K562 (cell line): ENCODE results near the gene S100A2. TPM values are rescaled to one million over a fixed set of nuclear protein-coding genes. Genes with fewer than 3 reads are reported as not detected.

Experiments used
- ATAC-seq: fragments of 200-7000 bp; cut with Tn5 transposase; 3 replicates; pipeline ENCODE4 v1.9.1; 2020; ENCODE audit warnings: moderate library complexity
- BruUV-seq: library from RNA; stranded (reverse); fragments of 400-500 nt; replicated peaks from 2 replicates; lab custom pipeline; 2021; lab: Mats Ljungman, UMichigan
- CTCF ChIA-PET: fragments of 300-600 bp; formaldehyde crosslinking; extraction: SDS; loops from one replicate; lab custom pipeline; 2021; ENCODE audit warnings: low intra/inter-chr PET ratio; lab: Yijun Ruan, JAX
- POLR2A ChIA-PET: fragments of 300-600, 350-650 bp; sonication (Branson Sonifier 250); formaldehyde crosslinking; extraction: SDS; loops from one replicate; lab custom pipeline; 2021; ENCODE audit warnings: antibody characterized with exemption, inconsistent platforms; lab: Yijun Ruan, JAX
- DNase-seq, 4 experiments: peaks; one replicate each; pipeline versions ENCODE4 v3.0.0 to v3.0.0-alpha.2; 2011 to 2018; ENCODE audit warnings: low spot score in 3 of 4, mixed read lengths in 3 of 4; ENCODE audit errors: extremely low read depth in 1 of 4
- FAIRE-seq: peaks from 2 replicates; lab custom pipeline; 2011; peaks lifted over from hg19 to GRCh38; lab: Jason Lieb, UNC
- H2AFZ ChIP-seq: 2 replicates; pipeline ENCODE4 v1.6.0; 2011; ENCODE audit warnings: low read depth, low read length, control low read depth, inconsistent platforms
- H3K27ac ChIP-seq: fragments of 200-600 bp; 3 replicates; pipeline ENCODE4 v1.8.0; 2011; ENCODE audit warnings: low read depth, mild to moderate bottlenecking, control low read depth, inconsistent platforms, low read length, moderate library complexity, mixed read lengths; ENCODE audit errors: extremely low read depth
- H3K27me3 ChIP-seq, 2 experiments: fragments of 300-600 bp in 1 of 2; 2 replicates in 1 of 2; 3 replicates in 1 of 2; pipeline versions ENCODE4 v1.6.0 to v1.8.0; 2011; ENCODE audit warnings: inconsistent platforms in 2 of 2, low read length in 2 of 2, mild to moderate bottlenecking in 1 of 2, mixed read lengths in 1 of 2, moderate library complexity in 1 of 2; ENCODE audit not compliant: control insufficient read depth in 2 of 2, insufficient read depth in 2 of 2
- H3K36me3 ChIP-seq: fragments of 300-600 bp; 3 replicates; pipeline ENCODE4 v1.8.0; 2011; ENCODE audit warnings: mild to moderate bottlenecking, low read length, inconsistent platforms; ENCODE audit not compliant: control insufficient read depth, insufficient read depth
- H3K4me1 ChIP-seq, 2 experiments: fragments of 200-600 bp in 1 of 2; replicated peaks in 1 of 2; 2 replicates in 1 of 2; 3 replicates in 1 of 2; pipeline versions ENCODE4 v1.5.1 to v1.8.0; 2011; ENCODE audit warnings: inconsistent platforms in 2 of 2, low read length in 2 of 2, mild to moderate bottlenecking in 1 of 2, mixed read lengths in 1 of 2, moderate library complexity in 1 of 2; ENCODE audit not compliant: control insufficient read depth in 2 of 2, insufficient read depth in 2 of 2
- H3K4me2 ChIP-seq: 2 replicates; pipeline ENCODE4 v1.6.1; 2011; ENCODE audit warnings: low read length, control low read depth, inconsistent platforms, mixed read lengths; ENCODE audit not compliant: insufficient read depth
- H3K4me3 ChIP-seq: fragments of 200-600 bp; sonication (generic), shearing (Covaris generic); 2 replicates; pipeline ENCODE4 v1.5.1; 2016; ENCODE audit warnings: control low read depth, inconsistent platforms
- H3K79me2 ChIP-seq: fragments of 200-600 bp; 3 replicates; pipeline ENCODE4 v1.8.0; 2011; ENCODE audit warnings: low read length, inconsistent platforms; ENCODE audit not compliant: control insufficient read depth, insufficient read depth
- H3K9ac ChIP-seq, 2 experiments: 2 replicates each; pipeline versions ENCODE4 v1.6.0 to v1.6.1; 2011; ENCODE audit warnings: low read depth in 2 of 2, low read length in 2 of 2, control low read depth in 1 of 2, inconsistent platforms in 1 of 2, mild to moderate bottlenecking in 1 of 2, mixed read lengths in 1 of 2; ENCODE audit not compliant: insufficient read depth in 1 of 2
- H3K9me1 ChIP-seq: one replicate; pipeline ENCODE4 v1.6.0; 2011; ENCODE audit warnings: inconsistent platforms, mild to moderate bottlenecking, low read length, moderate library complexity; ENCODE audit not compliant: control insufficient read depth, insufficient read depth
- H3K9me3 ChIP-seq: replicated peaks from 2 replicates; pipeline ENCODE4 v1.5.1; 2011; ENCODE audit warnings: low read depth, low read length, inconsistent platforms; ENCODE audit not compliant: control insufficient read depth, insufficient read depth
- H4K20me1 ChIP-seq: replicated peaks from 2 replicates; pipeline ENCODE4 v1.6.1; 2011; ENCODE audit warnings: low read length, inconsistent platforms, mixed read lengths; ENCODE audit not compliant: control insufficient read depth, insufficient read depth
- CC2D1A ChIP-seq: fragments of 450-650 bp; IDR thresholded peaks from 2 replicates; pipeline ENCODE4 v1.6.1; 2017; ENCODE audit warnings: mild to moderate bottlenecking
- FOXJ2 ChIP-seq: fragments of 200-800 bp; sonication (Bioruptor generic); IDR thresholded peaks from 2 replicates; pipeline ENCODE4 v1.6.1; 2016; ENCODE audit warnings: missing genetic modification characterization, missing compliant biosample characterization
- LCOR ChIP-seq: sonication (generic); formaldehyde crosslinking; IDR thresholded peaks from 2 replicates; pipeline ENCODE4 v1.8.0; 2022; ENCODE audit warnings: mild to moderate bottlenecking, missing genetic modification reagents
- SP2 ChIP-seq: IDR thresholded peaks from 2 replicates; pipeline ENCODE4 v1.6.1; 2011; ENCODE audit warnings: mild to moderate bottlenecking, low read depth, low read length, moderate library complexity; ENCODE audit not compliant: poor library complexity, severe bottlenecking; ENCODE audit errors: extremely low read depth
- SRSF9 ChIP-seq: fragments of 200-400 bp; formaldehyde crosslinking; IDR thresholded peaks from 2 replicates; pipeline ENCODE4 v1.6.1; 2017; ENCODE audit warnings: low read depth, low read length, borderline replicate concordance
- ZNF75A ChIP-seq: fragments of 450-650 bp; formaldehyde crosslinking; IDR thresholded peaks from 2 replicates; pipeline ENCODE4 v1.4.0; 2020; ENCODE audit warnings: mild to moderate bottlenecking
- WGBS: fragments of 100-300 bp; shearing (Covaris generic); methylation state at CpG from one replicate; pipeline ENCODE4 v1.1.6; 2016; ENCODE audit warnings: low coverage, mixed read lengths; ENCODE audit not compliant: insufficient coverage; ENCODE audit errors: missing lambda C conversion rate; 5-methylcytosine and 5-hydroxymethylcytosine counted together
- in situ Hi-C: fragments of 300-500 bp; cut with MboI; formaldehyde crosslinking; loops from 4 replicates; pipeline ENCODE4 v1.15.0; 2018; ENCODE audit warnings: inconsistent platforms, mixed read lengths
- intact Hi-C: fragments of 100-400 bp; cut with micrococcal nuclease; formaldehyde crosslinking; loops from 2 replicates; pipeline ENCODE4 v1.14.2; 2022
- polyA plus RNA-seq, 8 experiments: library from polyadenylated mRNA; depleted of rRNA in 4 of 8; stranded (reverse) in 5 of 8; unstranded in 3 of 8; fragments of >200 nt; fragmentation: Nextera tagmentation in 2 of 8; fragmentation: Illumina TruSeq in 1 of 8; extraction: Ambion mirVana in 2 of 8; extraction: Trizol in 1 of 8; gene quantifications; 2 replicates each; pipeline versions ENCODE4 v1.2.1 to v1.2.3, GENCODE V29; 2011 to 2014; ENCODE audit warnings: inconsistent platforms in 1 of 8, missing spikeins in 1 of 8
- total RNA-seq, 7 experiments: library from RNA; depleted of rRNA in 6 of 7; stranded (reverse); fragments of >200 nt in 6 of 7; fragmentation: Illumina TruSeq in 2 of 7; extraction: Trizol in 2 of 7; gene quantifications; 2 replicates each; pipeline versions ENCODE4 v1.2.1 to v1.2.3, GENCODE V29; 2011 to 2021; ENCODE audit warnings: low replicate concordance in 1 of 7

The S100A2 gene
- total and polyA plus RNA-seq, 9 of the 15 experiments (the other 6 are each of a cell fraction or from before 2014, with no cell fraction given): 0.28 to 0.65 (median 0.44) TPM; not detected in 4

DNA sequence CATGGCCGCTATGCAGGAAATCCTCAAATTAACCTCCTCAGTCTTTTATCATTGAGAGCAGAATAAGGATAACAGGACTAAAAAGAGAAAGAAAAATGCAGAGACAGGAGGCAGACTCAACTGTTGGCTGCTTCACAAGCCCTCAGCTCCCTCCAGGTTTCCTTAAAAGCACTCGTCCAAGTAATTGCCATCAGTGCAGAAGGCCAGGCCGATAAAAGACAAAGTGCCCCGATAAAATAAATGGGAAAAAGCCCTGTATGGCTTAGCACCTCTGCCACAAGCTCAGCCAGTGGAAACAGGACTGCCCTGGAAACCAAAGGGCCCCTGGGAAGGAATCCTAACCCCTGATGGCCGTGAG is 38.0 kb downstream of the S100A2 start:
- BruUV-seq: no TSS peak
- in situ Hi-C loops: no loop called here
- H3K36me3 ChIP-seq: no peaks in the 10 kb centered on the region
- peaks cover 19 to 29% of the 10 kb centered on the region in 2 experiments for H3K4me1 ChIP-seq
- no peak overlapping the region for H3K4me3 ChIP-seq
- no peaks in the 10 kb centered on the region for H3K79me2 ChIP-seq
- 60% methylated on average over 5 of the region's 5 CpGs for WGBS
- no peak overlapping the region for H3K9ac ChIP-seq
- H3K27ac ChIP-seq: no peak overlapping the region
- peaks cover 2% of the 10 kb centered on the region; the same call in 1 of the 2 replicates for H3K9me3 ChIP-seq
- ATAC-seq: no peak
- H4K20me1 ChIP-seq: no peaks in the 10 kb centered on the region
- H3K4me2 ChIP-seq: no peak overlapping the region
- CTCF ChIA-PET: no interaction called here
- intact Hi-C loops: no loop called here
- peak overlapping the region; percentile 87 for H2AFZ ChIP-seq
- FAIRE-seq: no peak
- TF ChIP-seq FOXJ2 (tag) (no peak), SRSF9 (no peak), CC2D1A (no peak), SP2 (no peak), LCOR (no peak), ZNF75A (CRISPR knock-in tag) (no peak)
- TF ChIP-seq, all 486 proteins: peak for 0
- POLR2A ChIA-PET: interaction anchor here (0.6 to 3.3 kb wide), 3 partner anchors 12 to 178 kb away, joined by 3 to 15 read pairs (median 5); partner anchors contain the start of gene S100A5
- Histone ChIP-seq H3K27me3 (no peaks in the 10 kb centered on the region), H3K9me1 (no peaks in the 10 kb centered on the region)
- DNase-seq: no peak
